ENCODE data around the gene LONRF2.
"Not testable (repeated sequence)": the region's sequence is repeated elsewhere in the genome, so short reads cannot be mapped to it uniquely, and the experiment has no call there.

LONRF2 gene

DNA sequence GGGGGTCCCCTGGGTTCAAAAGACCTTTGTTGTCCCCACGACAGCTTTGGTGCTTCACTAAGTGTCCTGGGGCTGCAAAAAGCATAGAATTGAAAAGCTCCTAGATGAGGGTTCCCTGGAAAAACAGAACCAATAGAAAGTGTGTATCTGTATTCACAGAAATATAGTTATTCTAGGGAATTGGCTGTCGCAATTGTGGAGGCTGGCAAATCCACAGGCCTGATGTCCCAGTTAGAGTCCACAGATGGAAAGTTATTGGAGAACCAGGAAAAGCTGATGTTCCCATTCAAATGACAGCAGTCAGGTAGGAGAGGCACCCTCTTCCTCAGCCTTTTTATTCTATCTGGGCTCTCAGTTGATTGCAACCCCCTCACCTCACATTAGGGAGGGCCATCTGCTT is 65.5 kb downstream of the LONRF2 start:
- peak overlapping the region; percentile 77 for H3K4me2 ChIP-seq
- no peaks in the 10 kb centered on the region for H3K9me3 ChIP-seq
- peaks cover 24% of the 10 kb centered on the region for H3K4me1 ChIP-seq
- no peak overlapping the region for H3K9ac ChIP-seq
- TF ChIP-seq Cebpa-rat (IDR thresholded peaks at IDR 0.05) = no peak
- H3K4me3 ChIP-seq = no peak overlapping the region
- no peaks in the 10 kb centered on the region for H4K20me1 ChIP-seq
- H3K36me3 ChIP-seq = no peaks in the 10 kb centered on the region
- H3K27me3 ChIP-seq = no peaks in the 10 kb centered on the region
- H3K27ac ChIP-seq = 0 out of 2 replicates have a peak overlapping the region, but pooled peaks have one; percentile 32

DNA sequence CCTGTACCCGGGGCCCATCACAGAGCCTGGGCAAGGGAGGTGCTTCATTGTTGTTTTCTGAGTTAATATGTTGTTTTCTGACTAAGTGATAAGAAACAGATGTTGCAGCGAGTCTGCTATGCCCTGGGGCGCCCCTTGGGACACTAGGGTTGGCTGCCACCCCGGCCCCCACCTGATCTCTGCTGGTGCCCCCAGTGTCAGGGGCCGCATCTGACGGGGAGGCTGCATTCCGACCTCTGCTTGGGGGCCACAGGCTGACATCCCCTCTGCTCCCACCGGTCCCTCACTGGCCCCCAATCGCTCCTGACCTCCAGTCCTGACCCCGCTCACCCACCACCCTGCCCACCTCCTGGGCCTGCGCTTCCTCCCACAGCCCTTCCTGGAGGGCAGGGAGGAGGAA is 65.9 kb downstream of the LONRF2 start:
- Histone ChIP-seq H3K27ac (peak overlapping the region; percentile 32; the same call in 1 of the 2 replicates), H3K36me3 (no peaks in the 10 kb centered on the region), H3K4me1 (peaks cover 24% of the 10 kb centered on the region), H4K20me1 (no peaks in the 10 kb centered on the region), H3K27me3 (no peaks in the 10 kb centered on the region), H3K9me3 (no peaks in the 10 kb centered on the region), H3K4me3 (no peak overlapping the region), H3K4me2 (peak overlapping the region; percentile 77), H3K9ac (no peak overlapping the region)
- no peak for TF ChIP-seq Cebpa-rat (IDR thresholded peaks at IDR 0.05)

DNA sequence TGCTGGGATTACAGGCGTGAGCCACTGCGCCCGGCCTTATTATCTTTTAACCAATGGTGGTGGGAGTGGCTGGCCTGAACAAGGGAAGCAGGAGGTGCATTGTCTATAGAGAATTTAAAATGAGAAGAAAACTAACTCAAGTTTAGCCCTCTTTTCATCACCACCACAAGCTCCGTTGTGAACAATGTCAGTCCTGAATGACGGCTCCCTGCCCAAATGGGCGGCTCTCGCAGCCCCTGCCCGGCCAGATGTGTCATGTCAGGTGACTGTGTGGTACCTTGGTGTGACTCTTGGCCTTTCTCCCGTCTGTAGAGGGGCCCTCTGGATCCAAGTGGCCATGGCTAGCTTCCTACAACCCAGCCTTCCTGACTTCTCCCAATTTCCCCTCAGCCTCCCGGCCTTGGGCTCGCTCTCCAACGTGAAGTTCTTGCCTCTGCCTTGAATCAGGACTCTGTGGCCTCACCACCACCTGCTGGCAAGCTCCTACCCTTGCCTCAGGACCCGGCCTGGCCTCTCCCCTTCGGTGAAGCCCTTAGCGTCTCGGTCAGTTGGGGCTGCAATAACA is 67.6 kb downstream of the LONRF2 start:
- Histone ChIP-seq H3K36me3 (no peaks in the 10 kb centered on the region), H3K4me2 (no peak overlapping the region), H3K27ac (no peak overlapping the region), H3K4me3 (no peak overlapping the region), H3K9ac (no peak overlapping the region), H4K20me1 (no peaks in the 10 kb centered on the region), H3K27me3 (peaks cover 6% of the 10 kb centered on the region; the same call in 1 of the 2 replicates), H3K4me1 (peaks cover 24% of the 10 kb centered on the region), H3K9me3 (no peaks in the 10 kb centered on the region)
- TF ChIP-seq Cebpa-rat (IDR thresholded peaks at IDR 0.05) = no peak

GRCh38 chr2:100253786-100254185 is 68.5 kb downstream of the LONRF2 start:
- peaks cover 8% of the 10 kb centered on the region; the same call in 1 of the 2 replicates for H3K27me3 ChIP-seq
- no peak overlapping the region for H3K9ac ChIP-seq
- no peak for TF ChIP-seq Cebpa-rat (IDR thresholded peaks at IDR 0.05)
- H3K4me3 ChIP-seq = no peak overlapping the region
- H4K20me1 ChIP-seq = no peaks in the 10 kb centered on the region
- H3K9me3 ChIP-seq = no peaks in the 10 kb centered on the region
- no peaks in the 10 kb centered on the region for H3K36me3 ChIP-seq
- H3K4me2 ChIP-seq = peak overlapping the region; percentile 41; the same call in 1 of the 2 replicates
- H3K27ac ChIP-seq = no peak overlapping the region
- H3K4me1 ChIP-seq = peaks cover 33% of the 10 kb centered on the region

GRCh38 chr2:100252811-100253698 is 69.2 kb downstream of the LONRF2 start:
- no peak overlapping the region for H3K4me3 ChIP-seq
- H3K36me3 ChIP-seq = no peaks in the 10 kb centered on the region
- peaks cover 8% of the 10 kb centered on the region; the same call in 1 of the 2 replicates for H3K27me3 ChIP-seq
- no peak for TF ChIP-seq Cebpa-rat (IDR thresholded peaks at IDR 0.05)
- H4K20me1 ChIP-seq = no peaks in the 10 kb centered on the region
- peak overlapping the region; percentile 41 for H3K4me2 ChIP-seq
- H3K9me3 ChIP-seq = no peaks in the 10 kb centered on the region
- no peak overlapping the region for H3K27ac ChIP-seq
- H3K9ac ChIP-seq = no peak overlapping the region
- peaks cover 40% of the 10 kb centered on the region for H3K4me1 ChIP-seq

GRCh38 chr2:100250645-100251044 is 71.7 kb downstream of the LONRF2 start:
- H3K9ac ChIP-seq = no peak overlapping the region
- no peaks in the 10 kb centered on the region for H3K36me3 ChIP-seq
- peaks cover 8% of the 10 kb centered on the region; the same call in 1 of the 2 replicates for H3K27me3 ChIP-seq
- H3K27ac ChIP-seq = no peak overlapping the region
- no peaks in the 10 kb centered on the region for H3K9me3 ChIP-seq
- no peak overlapping the region for H3K4me3 ChIP-seq
- TF ChIP-seq Cebpa-rat (IDR thresholded peaks at IDR 0.05) = no peak
- H3K4me1 ChIP-seq = peaks cover 51% of the 10 kb centered on the region
- H4K20me1 ChIP-seq = no peaks in the 10 kb centered on the region
- no peak overlapping the region for H3K4me2 ChIP-seq

- Histone ChIP-seq H3K36me3 (no peaks in the 10 kb centered on the region), H3K9ac (no peak overlapping the region), H4K20me1 (no peaks in the 10 kb centered on the region), H3K27ac (no peak overlapping the region), H3K4me2 (peak overlapping the region; percentile 83), H3K4me3 (no peak overlapping the region), H3K27me3 (peaks cover 8% of the 10 kb centered on the region; the same call in 1 of the 2 replicates), H3K4me1 (peaks cover 58% of the 10 kb centered on the region), H3K9me3 (no peaks in the 10 kb centered on the region)
- TF ChIP-seq Cebpa-rat (IDR thresholded peaks at IDR 0.05) = no peak
Observed at GRCh38 chr2:100248971-100249370, 73.3 kb downstream of the LONRF2 start.

DNA sequence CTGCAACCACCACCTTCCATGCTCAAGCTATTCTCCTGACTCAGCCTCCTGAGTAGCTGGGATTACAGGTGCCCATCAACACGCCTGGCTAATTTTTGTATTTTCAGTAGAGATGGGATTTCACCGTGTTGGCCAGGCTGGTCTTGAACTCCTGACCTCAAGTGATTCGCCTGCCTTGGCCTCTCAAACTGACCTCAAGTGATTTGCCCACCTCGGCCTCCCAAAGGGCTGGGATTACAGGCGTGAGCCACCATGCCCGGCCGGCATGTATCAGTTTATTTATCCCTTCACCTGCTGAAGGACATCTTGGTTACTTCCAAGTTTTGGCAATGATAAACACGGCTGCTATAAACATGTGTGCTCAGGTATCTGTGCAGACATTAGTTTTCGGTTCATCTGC is 73.7 kb downstream of the LONRF2 start:
- H3K27ac ChIP-seq, H3K27me3 ChIP-seq, H3K4me3 ChIP-seq, H4K20me1 ChIP-seq, H3K9me3 ChIP-seq, H3K36me3 ChIP-seq, H3K9ac ChIP-seq: not testable (repeated sequence)
- Histone ChIP-seq H3K4me1 (peaks cover 55% of the 10 kb centered on the region), H3K4me2 (peak overlapping the region; percentile 83)

GRCh38 chr2:100248044-100248330 is 74.3 kb downstream of the LONRF2 start:
- Histone ChIP-seq H3K4me2 (peak overlapping the region; percentile 83), H3K36me3 (no peaks in the 10 kb centered on the region), H3K4me1 (peaks cover 53% of the 10 kb centered on the region), H3K27ac (peak overlapping the region; percentile 66), H3K9ac (no peak overlapping the region), H3K9me3 (no peaks in the 10 kb centered on the region), H3K4me3 (no peak overlapping the region), H3K27me3 (peaks cover 8% of the 10 kb centered on the region; the same call in 1 of the 2 replicates), H4K20me1 (no peaks in the 10 kb centered on the region)
- no peak for TF ChIP-seq Cebpa-rat (IDR thresholded peaks at IDR 0.05)
